WI38 (cell line): ENCODE results near the gene LCLAT1.

ENCODE experiments used
- H3K4me3 ChIP-seq: 2 replicates; pipeline ENCODE4 v1.5.1; 2011; ENCODE audit warnings: low read depth, mild to moderate bottlenecking, control low read depth, low read length
- TF ChIP-seq, protein P1 (sequence below): IDR thresholded peaks from 2 replicates; pipeline ENCODE4 v1.5.1; 2012; ENCODE audit warnings: low read depth, mild to moderate bottlenecking, control low read depth, low read length

The LCLAT1 gene

DNA sequence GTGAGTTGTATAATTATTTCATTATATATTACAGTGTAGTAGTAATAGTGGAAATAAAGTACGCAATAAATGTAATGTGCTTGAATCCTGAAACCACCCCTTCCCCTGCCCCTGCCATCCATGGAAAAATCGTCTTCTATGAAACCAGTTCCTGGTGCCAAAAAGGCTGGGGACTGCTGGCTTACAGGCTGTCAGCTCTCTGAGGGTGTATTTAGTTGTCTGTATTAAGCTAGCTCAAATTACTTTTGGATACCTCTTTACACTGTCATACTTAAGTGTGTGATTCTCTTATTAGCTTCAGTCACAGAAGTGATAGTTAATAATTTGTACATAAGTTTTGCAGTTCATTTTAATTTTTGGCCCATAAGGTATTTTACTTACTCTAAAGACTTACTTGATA is 29.6 kb downstream of the LCLAT1 start:
- no peak overlapping the region for H3K4me3 ChIP-seq
- TF ChIP-seq, protein P1, sequence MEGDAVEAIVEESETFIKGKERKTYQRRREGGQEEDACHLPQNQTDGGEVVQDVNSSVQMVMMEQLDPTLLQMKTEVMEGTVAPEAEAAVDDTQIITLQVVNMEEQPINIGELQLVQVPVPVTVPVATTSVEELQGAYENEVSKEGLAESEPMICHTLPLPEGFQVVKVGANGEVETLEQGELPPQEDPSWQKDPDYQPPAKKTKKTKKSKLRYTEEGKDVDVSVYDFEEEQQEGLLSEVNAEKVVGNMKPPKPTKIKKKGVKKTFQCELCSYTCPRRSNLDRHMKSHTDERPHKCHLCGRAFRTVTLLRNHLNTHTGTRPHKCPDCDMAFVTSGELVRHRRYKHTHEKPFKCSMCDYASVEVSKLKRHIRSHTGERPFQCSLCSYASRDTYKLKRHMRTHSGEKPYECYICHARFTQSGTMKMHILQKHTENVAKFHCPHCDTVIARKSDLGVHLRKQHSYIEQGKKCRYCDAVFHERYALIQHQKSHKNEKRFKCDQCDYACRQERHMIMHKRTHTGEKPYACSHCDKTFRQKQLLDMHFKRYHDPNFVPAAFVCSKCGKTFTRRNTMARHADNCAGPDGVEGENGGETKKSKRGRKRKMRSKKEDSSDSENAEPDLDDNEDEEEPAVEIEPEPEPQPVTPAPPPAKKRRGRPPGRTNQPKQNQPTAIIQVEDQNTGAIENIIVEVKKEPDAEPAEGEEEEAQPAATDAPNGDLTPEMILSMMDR: no peak

DNA sequence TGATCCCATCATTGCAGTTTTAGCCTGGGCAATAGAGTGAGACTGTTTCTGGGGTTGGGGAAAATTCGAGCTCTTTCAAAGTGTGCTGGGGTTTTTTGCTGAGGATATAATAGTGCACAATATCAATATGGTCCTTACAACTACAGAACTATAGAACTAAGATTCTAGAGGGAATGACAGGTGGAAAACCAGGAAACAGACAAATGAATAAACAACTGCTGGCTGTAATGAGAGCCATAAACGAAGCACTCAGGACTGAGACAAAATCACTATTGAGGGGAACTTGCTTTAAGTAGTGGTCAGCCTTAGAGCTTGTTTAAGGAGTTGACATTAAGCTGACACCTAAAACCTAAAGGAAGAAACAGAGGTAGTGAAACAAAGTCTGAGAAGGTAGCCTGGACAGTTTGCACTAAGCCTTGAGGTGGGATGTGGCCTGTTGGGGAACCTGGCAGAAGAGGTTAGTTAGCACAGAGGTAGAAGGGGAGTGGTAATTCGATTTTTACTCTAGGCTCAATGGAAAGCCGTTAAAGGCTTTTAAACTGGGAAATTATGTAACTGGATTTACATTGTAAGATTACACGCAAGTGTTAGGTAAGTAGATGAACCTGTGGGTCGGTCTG is 33.8 kb downstream of the LCLAT1 start:
- TF ChIP-seq, protein P1: no peak
- H3K4me3 ChIP-seq: no peak overlapping the region

DNA sequence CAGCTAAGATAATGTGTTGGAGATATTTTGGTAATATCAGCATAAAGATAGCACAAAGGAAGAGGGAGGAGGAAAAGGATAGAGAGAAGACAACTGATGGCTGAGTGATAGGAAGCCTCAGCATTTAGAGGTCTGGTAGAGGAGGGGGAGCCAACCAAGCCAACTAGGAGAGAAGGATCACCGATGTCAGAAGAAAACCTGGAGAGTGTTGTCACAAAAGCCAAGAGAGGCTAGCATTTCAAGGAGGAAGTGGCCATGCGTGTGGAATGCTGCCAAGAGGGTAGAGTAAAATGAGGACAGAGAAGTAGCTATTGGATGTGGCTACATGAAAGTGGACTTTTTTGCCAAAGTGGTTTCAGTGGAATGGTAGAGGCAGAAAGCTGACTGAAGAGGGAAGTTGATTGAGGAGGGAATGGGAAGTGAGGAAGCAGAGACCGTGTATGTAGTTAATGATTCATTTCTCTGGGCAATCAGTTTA is 34.3 kb downstream of the LCLAT1 start:
- no peak overlapping the region for H3K4me3 ChIP-seq
- TF ChIP-seq, protein P1: no peak

DNA sequence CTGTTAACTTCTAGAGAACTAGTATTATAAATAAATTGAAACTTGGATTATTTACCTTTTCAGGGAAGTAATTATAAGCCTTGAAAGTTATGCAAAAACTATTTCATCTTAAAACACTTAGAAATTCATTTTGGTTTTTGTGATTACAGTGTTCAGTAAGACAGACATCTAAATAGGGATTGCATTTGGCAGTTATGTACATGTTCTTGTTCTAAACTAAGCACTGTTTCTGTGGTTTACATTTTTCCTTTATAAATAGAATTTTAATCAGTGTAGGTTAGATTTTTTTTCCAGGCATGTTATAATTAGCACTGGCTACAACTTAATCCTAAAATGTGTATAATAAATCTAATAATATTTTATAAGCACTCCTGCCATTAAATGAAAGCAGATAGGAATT is 35.0 kb downstream of the LCLAT1 start:
- TF ChIP-seq, protein P1: no peak
- H3K4me3 ChIP-seq: no peak overlapping the region

DNA sequence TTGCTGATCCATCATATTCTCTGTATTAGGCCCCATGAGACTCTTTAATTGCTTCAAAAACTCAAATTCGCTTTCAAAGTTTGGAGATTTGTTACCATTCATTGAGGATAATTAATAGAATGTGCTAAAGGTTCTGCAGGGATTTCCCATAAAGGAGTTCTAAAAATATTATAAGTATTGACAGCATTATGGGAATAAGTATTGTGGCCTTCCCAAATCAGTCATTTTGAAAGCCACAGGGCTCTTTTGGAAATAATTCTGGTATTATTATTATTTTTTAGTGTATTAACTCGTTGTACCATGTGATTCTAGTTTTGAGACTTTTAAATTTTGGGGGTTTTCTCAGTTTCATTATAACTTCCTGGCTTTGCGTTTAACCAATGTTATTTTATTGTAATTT is 37.1 kb downstream of the LCLAT1 start:
- TF ChIP-seq, protein P1: no peak
- no peak overlapping the region for H3K4me3 ChIP-seq

DNA sequence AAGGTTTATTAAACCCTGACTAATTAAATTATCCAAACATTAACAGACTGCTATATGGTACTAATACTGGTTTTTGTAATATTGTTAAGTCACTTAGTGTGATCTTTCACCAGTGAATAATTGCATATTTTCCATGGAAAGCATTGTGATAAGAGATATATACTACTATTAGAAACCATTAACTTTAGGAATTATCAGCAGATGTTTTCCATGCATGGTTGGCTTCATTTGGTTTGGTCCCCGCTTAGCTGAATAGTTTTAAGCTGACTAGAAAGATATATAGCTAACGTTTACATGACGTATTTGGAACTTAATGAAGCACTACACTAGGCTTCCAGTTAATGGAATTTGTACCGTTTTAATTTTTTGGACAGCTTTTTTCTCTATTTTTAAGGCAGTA is 37.9 kb downstream of the LCLAT1 start:
- H3K4me3 ChIP-seq: no peak overlapping the region
- TF ChIP-seq, protein P1: no peak

DNA sequence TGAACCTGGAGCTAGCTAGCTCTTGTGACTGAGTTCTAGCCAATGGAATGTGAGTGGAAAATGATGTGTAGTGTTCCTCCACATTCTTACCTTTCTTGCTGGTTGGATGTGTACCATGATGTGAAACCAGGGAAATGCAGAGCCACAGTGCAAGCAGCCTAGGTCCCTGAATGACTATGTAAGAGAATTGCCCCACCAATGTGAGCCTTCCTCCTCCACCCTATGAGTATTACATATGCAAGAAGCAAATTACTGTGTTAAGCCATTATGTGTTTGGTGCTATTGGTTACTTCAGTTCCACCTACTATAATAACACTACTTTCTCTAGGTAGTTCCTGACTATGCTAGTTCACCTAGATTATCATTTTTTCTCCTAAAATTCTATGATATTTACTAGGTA is 39.6 kb downstream of the LCLAT1 start:
- TF ChIP-seq, protein P1: no peak
- no peak overlapping the region for H3K4me3 ChIP-seq
